GM23338 (cell line): ENCODE data around the gene IL1B.

Experiments
- CTCF ChIP-seq, 2 experiments: fragments of 200-600 bp in 1 of 2; sonication (generic) in 1 of 2; conservative IDR thresholded peaks; 2 replicates each; pipeline versions ENCODE4 v1.5.1 to v1.6.1; 2016 to 2017; ENCODE audit warnings: antibody characterized with exemption in 2 of 2, low read depth in 2 of 2, mild to moderate bottlenecking in 2 of 2, moderate library complexity in 1 of 2
- EZH2phosphoT487 ChIP-seq: fragments of 200-600 bp; sonication (generic); IDR thresholded peaks from one replicate; pipeline ENCODE4 v1.8.1; 2018; ENCODE audit warnings: antibody characterized with exemption; ENCODE audit not compliant: unreplicated experiment
- JUNB ChIP-seq: IDR thresholded peaks from one replicate; pipeline ENCODE4 v1.6.1; 2016; ENCODE audit warnings: antibody characterized with exemption; ENCODE audit not compliant: unreplicated experiment
- POLR2AphosphoS5 ChIP-seq: IDR thresholded peaks from 2 replicates; pipeline ENCODE4 v1.6.1; 2016; ENCODE audit warnings: antibody characterized with exemption, low read depth
- ZNF331 ChIP-seq: fragments of 250-450 bp; sonication (Bioruptor Pico); IDR thresholded peaks from 2 replicates; pipeline ENCODE4 v1.5.0; 2020; ENCODE audit warnings: low read depth, mild to moderate bottlenecking, moderate library complexity
- TF ChIP-seq, protein P1 (sequence below): IDR thresholded peaks from one replicate; pipeline ENCODE4 v1.6.1; 2018; ENCODE audit warnings: antibody characterized with exemption; ENCODE audit not compliant: unreplicated experiment

GRCh38 chr2:112850588-112850987, 14.0 kb upstream of the IL1B start:
- TF ChIP-seq CTCF (conservative IDR thresholded peaks at IDR 0.05; ENCODE audit: low read depth in 2 of 2), result no peak
- TF ChIP-seq ZNF331 (CRISPR knock-in tag), result no peak
- TF ChIP-seq POLR2AphosphoS5, result no peak
- TF ChIP-seq JUNB, result no peak
- no peak for TF ChIP-seq EZH2phosphoT487
- TF ChIP-seq, protein P1, sequence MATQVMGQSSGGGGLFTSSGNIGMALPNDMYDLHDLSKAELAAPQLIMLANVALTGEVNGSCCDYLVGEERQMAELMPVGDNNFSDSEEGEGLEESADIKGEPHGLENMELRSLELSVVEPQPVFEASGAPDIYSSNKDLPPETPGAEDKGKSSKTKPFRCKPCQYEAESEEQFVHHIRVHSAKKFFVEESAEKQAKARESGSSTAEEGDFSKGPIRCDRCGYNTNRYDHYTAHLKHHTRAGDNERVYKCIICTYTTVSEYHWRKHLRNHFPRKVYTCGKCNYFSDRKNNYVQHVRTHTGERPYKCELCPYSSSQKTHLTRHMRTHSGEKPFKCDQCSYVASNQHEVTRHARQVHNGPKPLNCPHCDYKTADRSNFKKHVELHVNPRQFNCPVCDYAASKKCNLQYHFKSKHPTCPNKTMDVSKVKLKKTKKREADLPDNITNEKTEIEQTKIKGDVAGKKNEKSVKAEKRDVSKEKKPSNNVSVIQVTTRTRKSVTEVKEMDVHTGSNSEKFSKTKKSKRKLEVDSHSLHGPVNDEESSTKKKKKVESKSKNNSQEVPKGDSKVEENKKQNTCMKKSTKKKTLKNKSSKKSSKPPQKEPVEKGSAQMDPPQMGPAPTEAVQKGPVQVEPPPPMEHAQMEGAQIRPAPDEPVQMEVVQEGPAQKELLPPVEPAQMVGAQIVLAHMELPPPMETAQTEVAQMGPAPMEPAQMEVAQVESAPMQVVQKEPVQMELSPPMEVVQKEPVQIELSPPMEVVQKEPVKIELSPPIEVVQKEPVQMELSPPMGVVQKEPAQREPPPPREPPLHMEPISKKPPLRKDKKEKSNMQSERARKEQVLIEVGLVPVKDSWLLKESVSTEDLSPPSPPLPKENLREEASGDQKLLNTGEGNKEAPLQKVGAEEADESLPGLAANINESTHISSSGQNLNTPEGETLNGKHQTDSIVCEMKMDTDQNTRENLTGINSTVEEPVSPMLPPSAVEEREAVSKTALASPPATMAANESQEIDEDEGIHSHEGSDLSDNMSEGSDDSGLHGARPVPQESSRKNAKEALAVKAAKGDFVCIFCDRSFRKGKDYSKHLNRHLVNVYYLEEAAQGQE, result no peak
